K562 (cell line): Measurements from ENCODE around the gene PTGER3.

Experiments
- BRCA1 ChIP-seq, 2 experiments: fragments of 450-650 bp in 1 of 2; sonication (generic) in 1 of 2; formaldehyde crosslinking in 1 of 2; IDR thresholded peaks; 2 replicates each; pipeline versions ENCODE4 v1.5.0 to v1.6.1; 2017 to 2020; ENCODE audit warnings: mild to moderate bottlenecking in 1 of 2, missing genetic modification reagents in 1 of 2
- CTCF ChIP-seq, 3 experiments: IDR thresholded peaks in 2 of 3; conservative IDR thresholded peaks in 1 of 3; 2 replicates each; pipeline ENCODE4 v1.5.1; 2011 to 2012; ENCODE audit warnings: low read length in 3 of 3, mild to moderate bottlenecking in 3 of 3, control low read depth in 2 of 3, improper control_type of control experiment in 1 of 3, inconsistent platforms in 1 of 3, low read depth in 1 of 3, mixed read lengths in 1 of 3, moderate library complexity in 1 of 3; ENCODE audit not compliant: insufficient read depth in 2 of 3
- DNMT1 ChIP-seq: fragments of 450-650 bp; IDR thresholded peaks from 2 replicates; pipeline ENCODE4 v1.6.1; 2016; ENCODE audit warnings: antibody characterized with exemption, mild to moderate bottlenecking
- EZH2 ChIP-seq: IDR thresholded peaks from 2 replicates; pipeline ENCODE4 v1.6.1; 2012; ENCODE audit warnings: low read depth, mild to moderate bottlenecking, inconsistent platforms, low read length, borderline replicate concordance
- FOXA3 ChIP-seq, 2 experiments: fragments of 450-650 bp in 1 of 2; sonication (generic) in 1 of 2; formaldehyde crosslinking; IDR thresholded peaks in 1 of 2; conservative IDR thresholded peaks in 1 of 2; 2 replicates each; pipeline versions ENCODE4 v1.4.0 to v1.8.0; 2020 to 2022; ENCODE audit warnings: mild to moderate bottlenecking in 2 of 2, missing genetic modification reagents in 1 of 2
- JUN ChIP-seq, 2 experiments: sonication (generic) in 1 of 2; formaldehyde crosslinking in 1 of 2; IDR thresholded peaks; 2 replicates each; pipeline versions ENCODE4 v1.6.1 to v1.8.0; 2012 to 2022; ENCODE audit warnings: borderline replicate concordance in 2 of 2, mild to moderate bottlenecking in 2 of 2, improper control_type of control experiment in 1 of 2, low read depth in 1 of 2, low read length in 1 of 2, missing genetic modification reagents in 1 of 2
- ZNF224 ChIP-seq: sonication (generic); formaldehyde crosslinking; IDR thresholded peaks from 2 replicates; pipeline ENCODE4 v1.8.0; 2022; ENCODE audit warnings: mild to moderate bottlenecking, missing genetic modification reagents

GRCh38 chr1:70993798-70994197, 53.8 kb downstream of the PTGER3 start:
- TF ChIP-seq ZNF224 (no peak), DNMT1 (no peak), FOXA3 (CRISPR knock-in tag; conservative IDR thresholded peaks at IDR 0.05 in 1 of 2, IDR thresholded peaks at IDR 0.05 in 1 of 2) (no peak), EZH2 (no peak), BRCA1 (IDR thresholded peaks at IDR 0.05) (no peak), BRCA1 (CRISPR knock-in tag; IDR thresholded peaks at IDR 0.05) (no peak), CTCF (IDR thresholded peaks at IDR 0.05 in 2 of 3, conservative IDR thresholded peaks at IDR 0.05 in 1 of 3; ENCODE audit: insufficient read depth in 2 of 3, low read depth in 1 of 3, low read length in 3 of 3) (no peak), JUN (IDR thresholded peaks at IDR 0.05; ENCODE audit: borderline replicate concordance, low read depth, low read length) (no peak), JUN (CRISPR knock-in tag; IDR thresholded peaks at IDR 0.05; ENCODE audit: borderline replicate concordance) (no peak)
